K562 treated with DMSO at 1 percent for 24 hours (cell line): ENCODE results near the gene GPR155. TPM values are rescaled to one million over a fixed set of nuclear protein-coding genes. Genes with fewer than 3 reads are reported as not detected.

Experiments used
- total RNA-seq: library from RNA; unstranded; fragments of 300-600 nt; gene quantifications from 2 replicates; pipeline ENCODE4 v1.2.3, GENCODE V29; 2022; ENCODE audit warnings: low read depth; ENCODE audit not compliant: insufficient read depth

The GPR155 gene
- total RNA-seq, result 0.17 TPM in 1 of 2 replicates, not detected in the other

GRCh38 chr2:174486563-174487107 is at the start of gene GPR155:
GPR155 (minus strand) TSS chr2:174487029; CDS start chr2:174481956, 5,073 bp downstream.

GRCh38 chr2:174395284-174395968 is 91.4 kb downstream of the GPR155 start, which contains the start of gene SCRN3:
SCRN3 (plus strand) TSS chr2:174395730; CDS start chr2:174398284, 2,554 bp downstream.

Other genes with a start within 250 kb of the GPR155 start
- 81.2 and 97.4 TPM in 2 replicates for gene OLA1, start 238.5 kb downstream of the GPR155 start, total RNA-seq
- 0.46 and 0.88 TPM in 2 replicates for gene SP9, start 152.1 kb downstream of the GPR155 start, total RNA-seq
- gene SCRN3, start 91.3 kb downstream of the GPR155 start, total RNA-seq, result 16.8 and 26.2 TPM in 2 replicates
- 5.3 and 9.5 TPM in 2 replicates for gene WIPF1, start 110.8 kb upstream of the GPR155 start, total RNA-seq